ENCODE results near the gene SCAF1.

SCAF1 gene

DNA sequence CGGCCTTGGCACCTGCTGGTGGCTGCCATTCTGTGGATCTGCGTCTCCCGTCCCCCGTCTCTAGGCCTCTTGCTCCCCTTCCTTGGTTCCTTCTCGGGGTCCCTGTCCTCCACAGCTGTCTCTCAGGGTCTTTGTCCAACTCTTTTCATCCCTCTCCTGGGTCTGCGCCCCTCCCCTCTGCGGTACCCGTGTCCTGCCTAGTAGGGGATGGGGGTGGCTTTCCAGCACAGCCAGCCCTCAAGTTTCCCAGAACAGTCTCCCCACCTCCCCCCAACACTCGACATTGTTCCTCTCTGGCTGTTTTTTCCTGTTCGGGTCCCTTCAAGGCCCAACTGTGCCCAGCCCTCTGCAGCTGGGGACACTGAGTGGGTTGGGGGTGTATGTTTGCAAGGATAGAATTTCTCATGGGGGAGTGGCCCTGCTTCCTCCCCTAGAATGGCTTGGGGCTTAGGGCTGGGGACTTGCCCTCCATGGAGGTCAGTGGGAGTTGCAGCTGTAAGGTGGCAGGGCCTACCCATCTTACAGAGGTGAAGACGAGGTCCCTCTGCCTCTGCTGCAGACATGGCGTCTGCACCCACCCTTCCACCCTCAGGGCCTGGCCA, 46.6 kb downstream of the SCAF1 start:
- no peak for DNase-seq

DNA sequence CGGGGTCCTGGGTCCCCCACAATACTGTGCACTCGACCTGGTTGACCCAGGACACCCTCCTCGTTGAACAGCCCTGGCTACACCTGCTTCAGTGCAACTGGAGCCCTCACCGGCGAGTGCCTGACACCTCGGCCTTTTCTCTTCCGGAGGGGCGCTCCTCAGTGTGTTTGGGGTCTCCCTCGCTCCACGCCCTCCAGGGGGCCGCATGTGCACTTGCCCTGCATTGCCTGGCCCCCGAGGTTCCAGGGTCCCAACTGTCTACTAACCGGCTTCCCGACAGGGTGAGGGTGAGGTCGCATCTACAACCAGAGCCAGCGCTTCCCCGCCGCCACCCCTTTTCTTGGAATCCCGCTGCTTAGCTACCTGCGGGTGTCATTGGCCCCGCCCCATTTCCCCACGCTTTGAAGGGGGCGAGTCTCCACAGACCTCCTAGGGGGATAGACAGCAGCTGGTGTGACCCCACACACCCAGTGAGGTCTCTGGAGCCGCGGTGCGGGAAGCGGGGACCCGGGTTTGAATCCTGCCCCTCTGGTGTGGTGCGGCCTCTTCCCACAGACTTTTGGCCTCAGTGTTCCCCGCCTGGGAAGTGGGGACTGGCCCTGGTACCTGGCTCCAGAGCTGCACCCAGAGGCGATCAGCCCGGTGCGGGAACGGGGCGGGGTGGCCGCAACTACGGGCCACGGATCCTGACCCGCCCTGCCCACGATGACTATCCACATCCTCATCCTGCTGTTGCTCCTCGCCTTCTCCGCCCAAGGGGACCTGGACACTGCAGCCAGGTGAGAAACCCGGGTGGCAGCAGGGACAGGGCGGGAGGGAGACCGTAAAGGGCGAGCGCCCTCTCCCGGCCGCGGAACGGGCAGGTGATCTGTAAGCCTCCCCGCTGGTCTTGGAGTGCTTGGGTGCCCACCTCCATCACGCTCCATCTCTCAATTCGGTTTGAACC, 47.4 kb downstream of the SCAF1 start, which contains the start of gene ADM5:
TSS of gene ADM5 (plus strand) at position 462 of the 946 bp plus-strand sequence. CDS start at position 706, 244 bp downstream.
- DNase-seq: no peak

DNA sequence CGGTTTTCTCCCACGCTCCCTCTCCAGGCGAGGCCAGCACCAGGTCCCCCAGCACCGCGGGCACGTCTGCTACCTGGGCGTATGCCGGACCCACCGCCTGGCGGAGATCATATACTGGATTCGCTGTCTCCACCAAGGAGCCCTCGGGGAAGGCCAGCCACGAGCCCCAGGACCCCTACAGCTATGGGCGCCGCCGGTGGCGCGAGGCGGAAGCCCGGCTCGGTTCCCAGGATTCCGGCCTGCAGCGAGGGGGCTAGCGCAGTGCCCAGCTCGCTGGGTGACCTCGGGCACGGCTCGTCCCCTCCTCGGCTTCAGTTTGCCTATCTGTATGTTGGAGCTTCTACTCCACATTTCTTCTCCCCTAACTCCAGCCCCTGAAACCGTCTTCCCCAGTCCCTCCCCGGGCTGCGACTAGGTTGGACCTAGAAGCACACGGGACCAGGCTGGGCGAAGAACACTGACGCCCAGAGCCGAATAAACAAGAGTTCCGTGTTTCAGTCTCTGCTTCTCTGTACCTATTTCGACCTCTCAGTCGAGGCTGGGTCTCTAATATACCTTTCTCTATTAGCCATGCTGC, 48.2 kb downstream of the SCAF1 start:
- no peak for DNase-seq

DNA sequence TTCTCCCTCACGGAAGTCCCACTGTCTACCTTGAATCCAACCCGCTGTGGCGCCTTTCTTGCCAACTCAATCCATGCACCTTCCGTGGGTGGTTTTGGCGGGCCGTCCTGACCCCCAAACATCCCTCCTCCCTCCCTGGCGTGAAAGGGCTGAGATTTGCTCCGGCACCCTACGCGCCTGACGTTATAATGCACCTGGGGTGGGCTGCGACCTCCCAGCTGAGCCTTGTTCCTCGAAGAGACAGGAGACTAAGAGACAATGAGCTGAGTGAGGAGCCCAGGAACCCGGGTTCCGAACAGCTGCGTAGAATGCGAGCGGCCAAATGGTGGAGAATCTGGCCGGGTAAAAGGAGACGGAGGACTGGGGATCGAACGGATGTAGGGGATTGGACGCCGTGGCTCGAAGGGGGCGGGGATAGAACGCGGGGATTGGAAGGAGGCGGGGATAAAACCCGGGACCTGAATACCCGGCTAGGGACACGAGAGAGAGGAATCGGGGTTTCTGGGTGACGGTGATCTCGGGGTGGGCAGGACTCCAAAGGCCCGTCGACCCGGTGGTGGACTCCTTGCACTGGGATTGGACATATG, 48.7 kb downstream of the SCAF1 start, which contains the start of gene CPT1C:
TSS of gene CPT1C (plus strand) at position 461 of the 587 bp plus-strand sequence. CDS start 1,137 bp downstream, outside the sequence.
- no peak for DNase-seq

DNA sequence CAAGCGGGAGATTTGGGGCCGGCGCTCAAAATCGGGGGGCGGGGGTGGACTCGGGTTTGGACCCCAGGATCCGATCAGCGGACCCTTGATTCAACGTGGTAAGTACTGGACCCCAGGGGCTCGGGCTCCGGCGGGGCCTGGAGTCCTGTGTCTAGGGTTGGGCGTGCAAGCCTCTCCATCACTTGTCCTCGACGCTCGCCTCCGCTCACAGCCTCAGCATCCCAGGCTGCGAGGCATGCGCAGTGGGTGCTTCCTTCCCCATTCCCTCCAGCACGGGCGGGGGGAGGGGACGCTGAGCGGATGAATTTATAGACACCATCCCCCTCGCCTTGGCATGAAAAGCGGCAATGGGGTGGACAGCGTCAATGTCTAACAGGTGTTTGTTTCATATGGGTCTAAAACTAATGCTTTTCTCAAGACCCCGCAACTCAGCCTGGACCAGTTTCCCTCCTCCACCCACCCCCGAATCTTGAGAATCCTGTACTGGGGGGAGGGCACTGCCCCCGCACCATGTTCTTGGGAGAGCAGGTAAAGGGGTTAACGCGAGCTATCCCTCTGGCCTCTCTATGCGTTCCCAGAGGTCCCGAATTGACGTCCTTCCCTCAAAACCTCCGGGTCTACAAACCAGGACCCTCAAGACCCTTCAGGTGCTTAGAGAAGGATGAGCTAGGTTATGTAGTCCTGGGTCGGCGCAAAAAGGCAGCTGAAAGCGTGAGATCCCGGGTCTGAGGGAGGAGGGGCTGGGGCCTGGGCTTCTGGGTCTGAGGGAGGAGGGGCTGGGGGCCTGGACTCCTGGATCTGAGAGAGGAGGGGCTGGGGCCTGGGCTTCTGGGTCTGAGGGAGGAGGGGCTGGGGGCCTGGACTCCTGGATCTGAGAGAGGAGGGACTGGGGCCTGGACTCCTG, 49.5 kb downstream of the SCAF1 start:
- DNase-seq: no peak

DNA sequence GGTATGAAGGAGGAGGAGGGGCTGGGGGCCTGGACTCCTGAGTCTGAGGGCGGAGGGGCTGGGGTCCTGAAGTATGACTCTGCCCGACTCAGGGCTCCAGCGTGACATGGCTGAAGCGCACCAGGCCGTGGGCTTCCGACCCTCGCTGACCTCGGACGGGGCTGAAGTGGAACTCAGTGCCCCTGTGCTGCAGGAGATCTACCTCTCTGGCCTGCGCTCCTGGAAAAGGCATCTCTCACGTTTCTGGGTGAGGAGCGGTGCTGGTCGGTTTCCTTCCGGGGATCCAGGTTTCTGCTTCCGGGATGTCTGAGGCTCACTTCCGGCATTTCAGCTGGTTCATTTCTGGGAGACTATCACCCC, 50.1 kb downstream of the SCAF1 start:
- DNase-seq: no peak

DNA sequence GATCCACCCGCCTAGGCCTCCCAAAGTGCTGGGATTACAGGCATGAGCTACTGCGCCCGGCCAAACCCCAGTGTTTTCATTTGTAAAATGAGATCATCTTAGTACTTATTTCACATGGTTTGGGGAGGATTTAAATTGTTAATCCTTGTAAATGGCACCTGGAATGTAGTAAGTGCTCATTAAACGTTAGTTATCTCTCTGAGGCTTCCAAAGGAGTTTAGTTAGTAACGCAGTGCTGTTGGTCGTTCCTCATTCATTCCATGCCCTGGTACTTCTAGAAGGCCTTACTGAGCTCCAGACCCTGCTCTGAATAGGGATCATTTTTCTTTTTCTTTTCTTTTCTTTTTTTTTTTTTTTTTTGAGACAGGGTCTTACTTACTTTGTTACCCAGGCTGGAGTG, 54.1 kb downstream of the SCAF1 start:
- DNase-seq: no peak

DNA sequence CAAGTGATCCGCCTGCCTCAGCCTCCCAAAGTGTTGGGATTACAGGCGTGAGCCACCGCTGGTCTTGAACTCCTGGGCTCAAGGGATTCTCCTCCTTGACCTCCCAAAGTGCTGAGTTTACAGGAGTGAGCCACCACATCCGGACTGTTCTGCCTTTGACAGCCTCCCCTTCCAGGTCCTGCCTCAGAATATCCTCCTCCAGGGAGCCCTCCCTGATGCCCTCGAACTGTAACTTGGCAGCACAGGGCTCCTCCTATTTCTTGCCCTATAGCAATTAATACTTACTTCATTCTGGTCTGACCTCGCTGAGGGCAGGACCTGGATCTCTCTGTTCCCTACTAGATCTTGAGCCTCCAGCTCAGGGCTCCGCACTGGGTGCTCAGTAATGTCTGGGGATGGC, 54.9 kb downstream of the SCAF1 start:
- no peak for DNase-seq

DNA sequence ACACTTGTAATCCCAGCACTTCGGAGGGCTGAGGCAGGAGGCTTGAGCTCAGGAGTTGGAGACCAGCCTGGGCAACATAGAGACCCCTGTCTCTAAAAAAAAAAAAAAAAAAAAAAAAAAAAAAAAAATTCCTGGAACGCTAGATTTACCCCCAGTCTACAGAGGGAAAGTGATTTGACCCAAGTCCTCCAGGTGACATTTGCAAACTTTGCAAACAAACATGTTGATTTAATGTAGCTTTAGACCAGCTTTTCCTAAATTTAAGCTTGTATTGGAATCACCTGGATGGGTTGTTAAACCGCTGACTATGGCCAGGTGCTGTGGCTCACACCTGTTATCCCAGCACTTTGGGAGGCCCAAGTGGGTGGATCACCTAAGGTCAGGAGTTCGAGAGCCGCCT, 57.4 kb downstream of the SCAF1 start:
- DNase-seq: no peak

DNA sequence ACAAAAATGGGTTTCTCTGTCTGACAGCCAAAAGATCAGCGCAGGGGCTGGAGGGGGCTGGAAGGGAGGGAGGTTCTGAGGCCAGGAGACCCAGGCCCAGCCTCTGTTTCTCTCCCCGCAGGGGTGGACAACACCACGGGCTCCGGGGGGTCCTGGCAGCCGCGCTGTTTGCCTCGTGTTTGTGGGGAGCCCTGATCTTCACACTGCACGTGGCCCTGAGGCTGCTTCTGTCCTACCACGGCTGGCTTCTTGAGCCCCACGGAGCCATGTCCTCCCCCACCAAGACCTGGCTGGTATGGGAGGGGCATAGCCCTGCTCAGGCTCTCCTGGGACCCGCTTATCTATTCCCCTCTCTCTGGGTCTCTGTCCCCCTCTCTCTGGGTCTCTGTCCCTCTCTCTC, 58.6 kb downstream of the SCAF1 start:
- DNase-seq: no peak

DNA sequence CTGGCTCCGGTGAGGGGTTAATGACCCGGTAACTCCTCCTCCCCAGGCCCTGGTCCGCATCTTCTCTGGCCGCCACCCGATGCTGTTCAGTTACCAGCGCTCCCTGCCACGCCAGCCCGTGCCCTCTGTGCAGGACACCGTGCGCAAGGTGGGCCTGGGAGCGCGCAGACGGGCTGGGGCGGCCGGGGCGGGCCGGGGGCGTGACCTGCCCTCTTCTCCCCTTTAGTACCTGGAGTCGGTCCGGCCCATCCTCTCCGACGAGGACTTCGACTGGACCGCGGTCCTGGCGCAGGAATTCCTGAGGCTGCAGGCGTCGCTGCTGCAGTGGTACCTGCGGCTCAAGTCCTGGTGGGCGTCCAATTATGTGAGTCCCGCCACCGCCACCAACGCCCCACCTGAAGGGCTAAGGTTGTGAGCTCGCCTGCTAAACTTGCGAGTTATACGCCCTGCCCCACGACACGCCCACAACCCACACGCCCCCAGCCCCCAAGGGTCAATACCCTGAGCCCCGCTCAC, 59.3 kb downstream of the SCAF1 start:
- no peak for DNase-seq

DNA sequence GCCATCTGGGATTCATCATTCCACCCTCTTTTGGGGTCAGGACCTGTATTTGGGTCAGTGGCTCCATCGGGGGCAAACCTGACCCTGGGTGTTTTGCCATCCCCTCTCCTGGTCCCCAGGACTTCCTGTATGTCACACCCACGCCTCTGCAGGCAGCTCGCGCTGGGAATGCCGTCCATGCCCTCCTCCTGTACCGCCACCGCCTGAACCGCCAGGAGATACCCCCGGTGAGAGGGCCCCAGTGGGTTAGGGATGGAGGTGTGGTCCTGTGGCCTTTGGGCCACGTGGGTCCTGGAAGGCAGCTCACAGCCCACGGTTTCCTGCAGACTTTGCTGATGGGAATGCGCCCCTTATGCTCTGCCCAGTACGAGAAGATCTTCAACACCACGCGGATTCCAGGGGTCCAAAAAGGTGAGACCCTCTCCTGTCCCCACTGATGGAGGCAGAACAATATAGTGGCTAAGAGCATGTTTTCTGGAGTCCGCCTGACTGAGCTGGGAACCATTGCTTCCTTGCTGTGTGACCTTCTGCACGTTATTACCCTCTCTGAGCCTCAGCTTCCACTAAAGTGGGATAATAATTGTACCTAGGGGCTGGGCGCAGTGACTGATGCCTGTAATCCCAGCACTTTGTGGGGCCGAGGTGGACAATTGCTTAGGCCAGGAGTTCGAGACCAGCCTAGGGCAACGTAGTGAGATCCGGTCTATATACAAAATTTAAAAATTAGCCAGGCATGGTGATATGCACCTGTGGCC, 63.1 kb downstream of the SCAF1 start:
- no peak for DNase-seq

DNA sequence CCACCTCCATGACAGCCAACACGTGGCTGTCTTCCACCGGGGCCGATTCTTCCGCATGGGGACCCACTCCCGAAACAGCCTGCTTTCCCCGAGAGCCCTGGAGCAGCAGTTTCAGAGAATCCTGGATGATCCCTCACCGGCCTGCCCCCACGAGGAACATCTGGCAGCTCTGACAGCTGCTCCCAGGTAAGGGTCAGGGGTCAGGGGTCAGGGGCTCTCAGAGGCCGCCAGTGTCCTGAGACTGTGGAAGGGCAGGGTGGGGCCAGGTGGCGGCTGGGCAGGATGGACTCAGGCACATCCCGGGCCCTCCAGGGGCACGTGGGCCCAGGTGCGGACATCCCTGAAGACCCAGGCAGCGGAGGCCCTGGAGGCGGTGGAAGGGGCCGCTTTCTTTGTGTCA, 63.9 kb downstream of the SCAF1 start:
- no peak for DNase-seq

Measured in Kasumi-1 (cell line).